Spleen (tissue), 11 donors: Measurements from ENCODE around the gene CCDC107. TPM values are rescaled to one million over a fixed set of nuclear protein-coding genes. Genes with fewer than 3 reads are reported as not detected.
A peak's percentile ranks its signal among the peaks of the same experiment; 100 is the strongest.

ENCODE experiments used
- DNase-seq: peaks from one replicate; pipeline ENCODE4 v3.0.0-alpha.2; 2020
- H3K27ac ChIP-seq, 8 donors: fragments of 200-600 bp; sonication (generic) in 7 of 8; 1 replicate in 4 of 8; 2 replicates in 4 of 8; pipeline versions ENCODE4 v1.5.0 to v1.8.0; 2016 to 2021; ENCODE audit warnings: inconsistent platforms in 4 of 8, mild to moderate bottlenecking in 4 of 8, moderate library complexity in 1 of 8
- H3K27me3 ChIP-seq, 7 donors: fragments of 200-600 bp; sonication (generic) in 6 of 7; replicated peaks in 1 of 7; 1 replicate in 4 of 7; 2 replicates in 3 of 7; pipeline versions ENCODE4 v1.5.0 to v1.8.0; 2016 to 2021; ENCODE audit warnings: inconsistent platforms in 3 of 7, mild to moderate bottlenecking in 1 of 7
- H3K36me3 ChIP-seq, 6 donors: fragments of 200-600 bp; sonication (generic) in 5 of 6; 1 replicate in 4 of 6; 2 replicates in 2 of 6; pipeline versions ENCODE4 v1.5.0 to v1.8.0; 2016 to 2021; ENCODE audit warnings: inconsistent platforms in 2 of 6
- H3K4me1 ChIP-seq, 6 donors: fragments of 200-600 bp; sonication (generic) in 5 of 6; 1 replicate in 3 of 6; 2 replicates in 3 of 6; pipeline versions ENCODE4 v1.5.0 to v1.8.0; 2016 to 2021; ENCODE audit warnings: inconsistent platforms in 3 of 6
- H3K4me3 ChIP-seq, 8 donors: fragments of 200-600 bp; sonication (generic) in 7 of 8; 1 replicate in 4 of 8; 2 replicates in 4 of 8; pipeline versions ENCODE4 v1.5.0 to v1.8.0; 2016 to 2021; ENCODE audit warnings: inconsistent platforms in 4 of 8, mild to moderate bottlenecking in 4 of 8, moderate library complexity in 2 of 8
- H3K9me3 ChIP-seq, 8 donors: fragments of 200-600 bp; sonication (generic) in 7 of 8; 1 replicate in 4 of 8; 2 replicates in 4 of 8; pipeline versions ENCODE4 v1.5.0 to v1.8.0; 2016 to 2021; ENCODE audit warnings: inconsistent platforms in 4 of 8
- CTCF ChIP-seq, 11 experiments: fragments of 200-600 bp in 7 of 11; fragments of 450-650 bp in 4 of 11; sonication (generic) in 4 of 11; IDR thresholded peaks in 8 of 11; conservative IDR thresholded peaks in 3 of 11; 1 replicate in 7 of 11; 2 replicates in 4 of 11; pipeline versions ENCODE4 v1.4.0 to v1.8.0; 2016 to 2021; ENCODE audit warnings: antibody characterized with exemption in 11 of 11, inconsistent platforms in 4 of 11, mild to moderate bottlenecking in 1 of 11
- POLR2A ChIP-seq, 3 donors: fragments of 450-650 bp; IDR thresholded peaks; one replicate each; pipeline ENCODE4 v1.5.1; 2017; ENCODE audit warnings: antibody characterized with exemption in 3 of 3, mild to moderate bottlenecking in 1 of 3
- POLR2AphosphoS5 ChIP-seq, 3 donors: sonication (generic); formaldehyde crosslinking; IDR thresholded peaks; one replicate each; pipeline ENCODE4 v1.5.1; 2017; ENCODE audit warnings: antibody characterized with exemption in 3 of 3
- WGBS, 5 donors: extraction: QIAGEN DNeasy Blood & Tissue Kit in 3 of 5; methylation state at CpG; one replicate each; pipeline versions ENCODE4 v1.1.5 to v1.1.7; 2013 to 2018; 5-methylcytosine and 5-hydroxymethylcytosine counted together
- intact Hi-C: fragments of 100-400 bp; cut with DNase I; formaldehyde crosslinking; loops from one replicate; pipeline ENCODE4 v1.15.0; 2023; ENCODE audit warnings: low total_unique reads
- polyA plus RNA-seq, 3 donors: library from polyadenylated mRNA; stranded (reverse); fragments of 200-250 nt; gene quantifications; one replicate each; pipeline ENCODE4 v1.2.1, GENCODE V29; 2013
- total RNA-seq, 7 donors: library from RNA; depleted of rRNA in 3 of 7; stranded (reverse); fragments of >200 nt in 3 of 7; fragmentation: NEBNext Ultra II Directional in 4 of 7; extraction: Animal tissue kit (Norgen Biotek cat#: 25700) in 4 of 7; gene quantifications; one replicate each; pipeline versions ENCODE4 v1.1.0 to v1.2.1, GENCODE V29; 2016 to 2021
- donor health status: healthy with polysubstance abuse.
- donor health status: DM: no; HTN: no; CAD: no; lungs with moderate emphysema.
- donor health status: DM: no; HTN: no; CAD: no.
- donor health status: Bipolar disorder and iron deficiency.
- donor health status: healthy.
- donor health status: DM: no; HTN: no; CAD: no.
- donor health status: DM: yes; HTN: yes; CAD: no.

Gene CCDC107
- total and polyA plus RNA-seq, 10 donors: 14.4 to 46.9 (median 21.3) TPM

GRCh38 chr9:35662437-35662836 is 4.3 kb downstream of the CCDC107 start:
- intact Hi-C loops: loop anchor here (10.0 kb wide), 1 partner anchor 58 kb away; the partner anchor contains the start of gene TESK1
- H3K4me1 ChIP-seq: peaks cover 36 to 88% (median 72%) of the 10 kb centered on the region in 6 donors
- TF ChIP-seq CTCF (IDR thresholded peaks at IDR 0.05 in 8 of 11, conservative IDR thresholded peaks at IDR 0.05 in 3 of 11) (no peak), POLR2A (IDR thresholded peaks at IDR 0.05) (no peak), POLR2AphosphoS5 (IDR thresholded peaks at IDR 0.05) (no peak)
- no peak for DNase-seq
- H3K27ac ChIP-seq: peak overlapping the region in 7 of 8 donors; percentile 5 to 97 (median 62)
- H3K36me3 ChIP-seq: peaks cover 0 to 32% (median 13%) of the 10 kb centered on the region in 6 donors
- H3K4me3 ChIP-seq: no peak overlapping the region
- no peaks in the 10 kb centered on the region for H3K27me3 ChIP-seq
- 78 to 90% (median 83%) methylated on average over 6 to 7 of the region's 7 CpGs for WGBS, 5 donors
- H3K9me3 ChIP-seq: no peaks in the 10 kb centered on the region

- Histone ChIP-seq H3K27me3 (no peaks in the 10 kb centered on the region), H3K9me3 (no peaks in the 10 kb centered on the region), H3K4me3 (peak within 1 kb of the TSS; percentile 34 to 81 (median 58)), H3K36me3 (peaks cover 0 to 30% (median 13%) of the 10 kb centered on the region in 6 donors), H3K4me1 (peaks cover 25 to 70% (median 58%) of the 10 kb centered on the region in 6 donors), H3K27ac (peak within 1 kb of the TSS in 7 of 8 donors; percentile 62 to 97 (median 76))
- intact Hi-C loops: loop anchor here (10.0 kb wide), 1 partner anchor 60 kb away; the partner anchor contains the start of gene TESK1
- TF ChIP-seq POLR2AphosphoS5 (IDR thresholded peaks at IDR 0.05): peak; percentile 68 to 83 (median 76)
- TF ChIP-seq CTCF (IDR thresholded peaks at IDR 0.05 in 8 of 11, conservative IDR thresholded peaks at IDR 0.05 in 3 of 11): peak in 2 of 11 experiments; percentile 16 to 19
- no peak for TF ChIP-seq POLR2A (IDR thresholded peaks at IDR 0.05)
- WGBS, 5 donors: 6 to 10% (median 8%) methylated on average over 38 to 58 of the region's 58 CpGs
- peak; percentile 92 for DNase-seq
These were observed 6.7 kb downstream of the CCDC107 start, which contains the start of gene ARHGEF39 for GRCh38 chr9:35664531-35665470. TSS of gene ARHGEF39 (minus strand) at chr9:35665195. CDS start at chr9:35665169, 26 bp downstream.

GRCh38 chr9:35665471-35665818 is 7.4 kb downstream of the CCDC107 start:
- intact Hi-C loops: loop anchor here (10.0 kb wide), 1 partner anchor 61 kb away; the partner anchor contains the start of gene TESK1
- Histone ChIP-seq H3K9me3 (no peaks in the 10 kb centered on the region), H3K4me1 (peaks cover 20 to 64% (median 52%) of the 10 kb centered on the region in 6 donors), H3K36me3 (peaks cover 0 to 23% (median 9%) of the 10 kb centered on the region in 6 donors), H3K27ac (peak overlapping the region in 6 of 8 donors; percentile 62 to 97 (median 78)), H3K27me3 (no peaks in the 10 kb centered on the region), H3K4me3 (peak overlapping the region; percentile 34 to 81 (median 58))
- 17 to 23% (median 21%) methylated on average over 5 of the region's 5 CpGs for WGBS, 5 donors
- no peak for TF ChIP-seq POLR2AphosphoS5 (IDR thresholded peaks at IDR 0.05)
- no peak for DNase-seq

GRCh38 chr9:35666045-35666444 is 8.0 kb downstream of the CCDC107 start:
- intact Hi-C loops: loop anchor here (10.0 kb wide), 1 partner anchor 61 kb away; the partner anchor contains the start of gene TESK1

More at GRCh38 chr9:35666045-35666444, 8.0 kb downstream of the CCDC107 start:
- Histone ChIP-seq H3K9me3 (no peaks in the 10 kb centered on the region), H3K27ac (peak overlapping the region in 2 of 8 donors; percentile 69 to 97), H3K4me1 (peaks cover 20 to 58% (median 46%) of the 10 kb centered on the region in 6 donors), H3K36me3 (peaks cover 0 to 17% (median 3%) of the 10 kb centered on the region in 6 donors), H3K4me3 (no peak overlapping the region), H3K27me3 (no peaks in the 10 kb centered on the region)
- no peak for TF ChIP-seq CTCF (IDR thresholded peaks at IDR 0.05 in 8 of 11, conservative IDR thresholded peaks at IDR 0.05 in 3 of 11)
- TF ChIP-seq POLR2A (IDR thresholded peaks at IDR 0.05): no peak
- no peak for TF ChIP-seq POLR2AphosphoS5 (IDR thresholded peaks at IDR 0.05)
- WGBS, 5 donors: 71 to 91% (median 79%) methylated on average over 1 of the region's 1 CpG
- no peak for DNase-seq
